SK-N-DZ (cell line): ENCODE data around the gene NR4A2.

Experiments used
- DNase-seq: peaks from one replicate; pipeline ENCODE4 v3.0.0-alpha.2; 2015; ENCODE audit warnings: low spot score

Gene NR4A2

DNA sequence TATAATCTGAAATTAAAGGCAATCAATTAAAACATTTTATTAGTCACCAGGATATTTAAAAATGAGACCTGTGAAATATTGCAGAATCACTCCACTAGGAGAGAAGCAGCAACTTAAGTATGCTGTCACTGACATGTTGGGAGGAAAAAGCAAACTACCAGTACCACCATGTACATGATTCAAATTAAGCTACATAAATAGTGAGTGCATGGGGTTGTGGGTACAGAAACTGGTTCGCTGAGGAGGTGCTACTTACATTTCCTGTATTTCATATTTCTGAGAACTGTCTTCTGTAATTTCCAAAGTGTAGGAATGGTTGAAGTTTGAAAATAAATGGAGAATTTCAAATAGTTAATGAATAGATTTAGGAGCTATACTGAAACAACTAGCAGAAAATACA is 7.9 kb upstream of the NR4A2 start:
- no peak for DNase-seq

DNA sequence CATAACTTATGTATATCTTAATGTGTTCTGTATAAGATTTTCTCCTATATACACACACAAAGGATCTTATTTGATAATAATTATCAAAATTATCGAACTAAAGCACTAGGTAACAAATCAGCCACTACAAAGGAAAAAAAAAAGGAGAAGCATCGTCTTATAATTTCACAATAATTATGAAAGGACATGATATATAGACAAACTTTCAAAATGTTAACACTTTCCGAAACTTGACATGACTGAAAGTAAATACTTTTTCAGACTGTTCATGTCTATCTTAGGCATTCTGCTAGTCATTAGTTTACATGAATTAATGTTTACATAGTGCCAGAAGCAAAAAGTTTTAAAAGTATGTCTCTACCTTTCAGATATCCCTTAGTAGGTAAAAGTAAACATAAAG is 7.3 kb upstream of the NR4A2 start:
- DNase-seq, result no peak

DNA sequence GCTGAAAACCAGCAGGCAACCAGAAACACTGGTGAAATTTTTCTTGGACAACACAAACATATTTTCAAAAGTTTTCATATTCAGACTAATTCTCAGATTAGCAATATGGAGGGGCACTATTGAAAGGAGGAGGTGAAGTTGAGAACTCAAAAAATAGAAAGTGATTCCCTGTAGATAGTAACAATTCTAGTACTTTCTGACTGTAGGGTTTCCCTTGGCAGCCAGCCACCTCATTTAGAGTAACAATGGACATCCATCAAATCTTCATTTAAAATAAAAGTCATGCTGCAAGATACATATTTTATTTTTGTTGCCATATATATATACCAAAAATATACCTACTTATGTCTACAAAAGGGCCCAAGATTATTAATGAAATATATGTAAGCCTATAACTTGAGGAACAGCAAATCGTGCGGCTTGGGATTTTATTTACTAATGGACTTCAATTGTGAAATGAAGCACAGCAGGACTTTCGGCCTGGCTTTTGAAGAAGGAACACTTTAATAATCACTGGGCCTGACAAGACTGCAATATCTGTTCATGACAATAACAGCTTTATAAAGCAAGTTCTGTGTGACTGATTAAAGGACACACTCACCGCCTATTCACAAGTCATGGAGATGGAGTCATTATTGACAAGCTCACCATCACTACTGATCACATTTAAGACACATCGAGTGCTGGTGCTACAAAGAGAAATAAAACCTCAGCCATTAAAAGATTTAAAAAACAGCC is 6.8 kb upstream of the NR4A2 start:
- DNase-seq, result no peak

- DNase-seq, result no peak
Measured at GRCh38 chr2:156338578-156338977, 6.1 kb upstream of the NR4A2 start.

DNA sequence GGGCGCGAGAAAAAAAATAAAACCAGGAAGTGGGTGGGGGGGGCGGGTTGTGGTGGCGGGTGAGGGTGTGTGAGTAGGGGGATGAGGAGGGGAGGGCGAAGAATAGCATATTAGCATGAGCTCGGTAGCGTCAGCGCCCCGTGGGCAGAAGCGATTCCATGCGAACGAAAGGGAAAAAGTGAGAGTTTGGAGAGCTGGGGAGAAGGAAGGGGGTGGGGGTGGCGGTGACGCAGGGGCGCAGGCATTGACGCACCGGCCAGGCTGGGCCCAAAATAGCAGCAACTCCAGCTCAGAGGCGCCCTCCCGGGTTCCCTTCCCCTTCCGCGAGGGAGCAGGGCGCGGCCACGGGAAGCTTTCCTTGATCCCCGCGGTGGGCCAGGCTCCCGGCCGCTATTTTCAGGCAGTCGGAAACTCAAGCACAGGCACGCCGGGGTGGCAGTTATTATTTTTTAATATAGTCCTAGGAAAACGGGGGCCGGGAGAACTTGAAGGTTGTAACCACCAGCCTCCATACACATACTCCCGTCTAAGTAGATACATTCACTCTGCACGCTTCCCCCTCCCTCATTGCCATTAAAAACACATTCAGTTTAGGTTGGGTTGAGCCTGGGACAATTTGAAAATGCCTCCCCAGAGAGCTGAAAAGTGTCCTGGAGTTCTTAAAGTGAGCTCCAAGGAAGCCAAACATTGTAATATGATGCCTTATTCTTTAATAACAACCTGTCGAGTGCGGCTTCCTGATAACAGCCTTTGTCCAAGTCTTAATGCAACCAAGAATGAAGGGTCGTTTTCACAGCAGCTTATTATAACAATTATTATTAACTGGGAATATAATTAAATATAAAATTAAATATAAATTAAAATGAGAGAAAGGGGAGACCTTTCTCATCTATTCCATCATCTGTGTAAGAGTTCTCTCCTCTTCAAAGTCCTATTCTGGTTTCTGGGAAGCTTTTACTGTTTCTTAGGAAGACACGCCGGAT is 2.3 kb upstream of the NR4A2 start:
- no peak for DNase-seq

- peak; percentile 21 for DNase-seq
Measured at GRCh38 chr2:156333951-156334495, 1.5 kb upstream of the NR4A2 start.

DNA sequence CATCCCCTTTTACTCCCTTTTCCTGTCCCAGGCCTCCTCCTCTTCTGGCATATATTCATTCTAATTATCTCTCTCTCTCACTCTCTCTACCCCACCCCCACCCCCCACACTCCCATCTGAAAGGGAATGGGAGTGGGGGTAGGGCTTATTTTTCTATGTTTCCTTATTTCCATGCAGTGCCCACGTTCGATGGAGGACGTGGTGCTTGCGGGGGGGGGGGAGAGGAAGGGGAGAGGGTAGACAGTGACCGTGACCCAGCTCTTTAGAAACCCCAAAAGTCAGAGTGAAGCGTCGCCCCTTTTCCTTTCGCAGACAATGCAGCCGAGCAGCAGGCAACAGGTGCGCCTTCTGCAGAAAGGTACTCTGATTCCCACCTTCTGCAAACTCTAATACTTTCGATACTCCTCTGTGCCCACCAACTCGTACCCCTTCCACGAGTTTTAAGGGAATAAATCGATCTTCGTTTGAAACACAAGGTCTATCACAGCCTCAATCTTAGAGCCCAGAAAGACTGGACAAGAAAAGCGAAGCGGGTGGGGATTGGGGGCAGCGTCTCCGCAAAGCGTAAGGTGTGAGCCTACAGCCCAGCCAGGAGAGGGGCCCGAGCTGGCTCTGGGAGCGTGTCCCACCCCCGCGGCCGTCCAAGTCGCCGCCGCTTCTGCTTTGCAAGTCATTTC is 891 bp upstream of the NR4A2 start:
- no peak for DNase-seq

DNA sequence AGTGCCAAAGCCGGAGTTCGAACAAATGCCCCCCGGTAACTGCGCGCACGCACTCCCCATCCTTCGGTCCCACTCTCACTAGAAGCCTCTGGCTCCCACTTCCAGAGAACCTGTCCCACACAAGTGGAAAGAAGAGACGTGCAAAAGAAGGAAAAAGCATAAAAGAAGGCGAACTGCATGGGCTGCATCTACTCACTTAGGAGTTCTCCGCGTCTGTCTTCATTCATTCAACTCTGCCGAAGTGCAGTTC is 312 bp downstream of the NR4A2 start:
- DNase-seq, result no peak

GRCh38 chr2:156331572-156332283 is 793 bp downstream of the NR4A2 start:
- DNase-seq, result no peak

- DNase-seq, result no peak
Measured at GRCh38 chr2:156329927-156330726, 2.4 kb downstream of the NR4A2 start.

- DNase-seq, result no peak
Measured at GRCh38 chr2:156329031-156329926, 3.2 kb downstream of the NR4A2 start.

- DNase-seq, result no peak
Measured at GRCh38 chr2:156327835-156328695, 4.5 kb downstream of the NR4A2 start.

GRCh38 chr2:156326526-156327095 is 5.9 kb downstream of the NR4A2 start:
- no peak for DNase-seq

DNA sequence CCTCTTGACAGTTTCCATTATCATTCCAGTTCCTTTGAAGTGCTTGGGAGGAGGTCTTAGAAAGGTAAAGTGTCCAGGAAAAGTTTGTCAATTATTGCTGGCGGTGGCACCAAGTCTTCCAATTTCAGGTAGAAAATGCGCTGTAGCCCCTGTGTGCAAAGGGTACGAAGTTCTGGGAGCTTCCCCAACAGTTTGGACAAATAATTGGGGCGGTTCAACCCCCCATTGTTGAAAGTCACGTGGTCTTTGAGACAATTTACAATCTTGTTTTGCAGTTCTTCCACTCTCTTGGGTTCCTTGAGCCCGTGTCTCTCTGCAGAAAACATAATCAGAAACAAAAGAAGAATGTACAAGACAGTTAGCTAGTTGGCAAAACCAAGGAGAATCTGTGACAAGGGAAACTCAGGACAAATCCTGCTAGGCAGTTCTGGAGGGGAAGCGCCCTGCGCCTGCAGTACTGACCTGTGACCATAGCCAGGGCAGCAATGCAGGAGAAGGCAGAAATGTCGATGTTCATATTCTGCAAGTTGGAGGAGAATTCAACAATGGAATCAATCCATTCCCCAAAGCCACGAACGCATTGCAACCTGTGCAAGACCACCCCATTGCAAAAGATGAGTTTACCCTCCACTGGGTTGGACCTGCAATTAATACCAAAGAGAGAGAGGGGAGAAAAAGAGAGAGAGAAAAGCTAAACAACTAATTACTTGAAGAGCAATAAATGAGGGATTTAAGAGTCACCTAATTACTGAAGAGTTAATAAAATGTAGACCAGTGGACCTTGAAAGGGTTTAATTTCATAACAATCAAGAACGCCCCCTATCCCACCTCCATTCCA is 6.6 kb downstream of the NR4A2 start:
- DNase-seq, result no peak

DNA sequence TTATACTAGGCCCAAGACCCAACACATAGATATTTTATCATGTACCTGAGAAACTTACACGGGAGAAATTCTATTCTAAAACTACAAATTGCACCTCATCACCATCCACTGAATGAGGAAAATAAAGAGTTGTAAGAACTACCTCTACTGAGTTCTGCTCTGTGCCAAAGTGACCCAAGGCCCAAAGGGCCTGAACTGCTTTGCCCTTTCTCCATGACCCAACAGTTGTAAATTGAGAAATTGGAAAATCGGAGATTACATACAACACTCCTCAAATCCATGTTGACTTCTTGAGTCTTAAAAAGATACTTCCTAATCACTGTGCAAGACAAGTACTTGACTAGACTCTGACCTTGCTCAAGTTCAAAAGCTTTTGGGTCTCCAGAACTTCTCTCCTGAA is 8.8 kb downstream of the NR4A2 start:
- DNase-seq, result no peak

DNA sequence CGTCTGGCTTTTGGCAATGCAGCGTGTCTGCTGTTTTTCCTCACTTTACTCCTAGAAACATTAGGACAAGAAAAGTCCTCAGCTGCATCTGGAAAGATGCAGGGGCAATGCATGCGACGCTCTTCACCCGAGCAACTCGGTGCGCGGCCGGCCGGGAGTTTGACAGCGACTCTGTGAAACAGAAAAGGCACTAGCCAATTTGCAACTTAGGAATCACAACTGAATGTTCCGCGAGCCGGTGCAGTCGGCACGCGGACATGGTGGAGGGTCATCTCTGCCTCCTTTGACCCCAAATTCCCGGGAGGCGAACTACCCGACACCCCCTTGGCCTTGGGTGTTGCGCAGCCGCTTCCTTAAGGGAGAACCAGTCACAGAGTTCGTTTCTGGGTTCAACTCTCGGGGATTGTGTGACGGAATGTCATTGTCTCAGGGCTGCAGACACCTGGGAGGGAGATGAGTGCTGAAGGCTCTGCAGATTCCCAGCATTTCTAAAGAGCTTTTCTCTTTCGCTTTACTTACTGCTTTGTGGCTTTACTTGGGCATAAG is 9.8 kb downstream of the NR4A2 start:
- DNase-seq, result no peak

GRCh38 chr2:156322051-156322685 is 10.4 kb downstream of the NR4A2 start:
- DNase-seq, result no peak
